Type B pancreatic cell (in vitro differentiated cells): ENCODE data around the gene ATP6V1A. TPM values are rescaled to one million over a fixed set of nuclear protein-coding genes. Genes with fewer than 3 reads are reported as not detected.
A peak's percentile ranks its signal among the peaks of the same experiment; 100 is the strongest.

Experiments used
- DNase-seq: peaks from one replicate; pipeline ENCODE4 v3.0.0; 2021; ENCODE audit warnings: mixed read lengths; ENCODE audit not compliant: unreplicated experiment; ENCODE audit errors: extremely low spot score
- H3K27ac Mint-ChIP-seq: 2 replicates; pipeline ENCODE4 v1.8.0; 2021; ENCODE audit warnings: mild to moderate bottlenecking, mixed read lengths
- H3K27me3 Mint-ChIP-seq: 2 replicates; pipeline ENCODE4 v1.8.0; 2021; ENCODE audit warnings: mixed read lengths
- H3K36me3 Mint-ChIP-seq: 2 replicates; pipeline ENCODE4 v1.8.0; 2021; ENCODE audit warnings: mixed read lengths
- H3K4me1 Mint-ChIP-seq: one replicate; pipeline ENCODE4 v1.8.0; 2021; ENCODE audit warnings: mixed read lengths; ENCODE audit not compliant: unreplicated experiment
- H3K4me3 Mint-ChIP-seq: 2 replicates; pipeline ENCODE4 v1.8.0; 2021; ENCODE audit warnings: mild to moderate bottlenecking, mixed read lengths
- H3K9me3 Mint-ChIP-seq: 2 replicates; pipeline ENCODE4 v1.8.0; 2021; ENCODE audit warnings: mixed read lengths
- long read RNA-seq: library from polyadenylated mRNA; unstranded; transcript quantifications from one replicate; pipeline ENCODE4 v2.0.0, GENCODE V29; 2020
- total RNA-seq: library from RNA; stranded (reverse); gene quantifications from 2 replicates; pipeline ENCODE4 v1.2.1, GENCODE V29; 2021; ENCODE audit warnings: low replicate concordance
- TF ChIP-seq, protein P1 (sequence below): fragments of 200-600 bp; sonication (generic); conservative IDR thresholded peaks from 2 replicates; pipeline ENCODE4 v1.5.0; 2021; ENCODE audit warnings: antibody characterized with exemption, mild to moderate bottlenecking

The ATP6V1A gene
- total RNA-seq: 71.5 and 91.0 TPM in 2 replicates
- long read RNA-seq, full-length matches to known transcripts: 199 of 222 reads
- long read RNA-seq, partial matches to known transcripts: 7 of 222 reads
- long read RNA-seq, other reads (novel, unspliced or antisense): 16 of 222 reads

DNA sequence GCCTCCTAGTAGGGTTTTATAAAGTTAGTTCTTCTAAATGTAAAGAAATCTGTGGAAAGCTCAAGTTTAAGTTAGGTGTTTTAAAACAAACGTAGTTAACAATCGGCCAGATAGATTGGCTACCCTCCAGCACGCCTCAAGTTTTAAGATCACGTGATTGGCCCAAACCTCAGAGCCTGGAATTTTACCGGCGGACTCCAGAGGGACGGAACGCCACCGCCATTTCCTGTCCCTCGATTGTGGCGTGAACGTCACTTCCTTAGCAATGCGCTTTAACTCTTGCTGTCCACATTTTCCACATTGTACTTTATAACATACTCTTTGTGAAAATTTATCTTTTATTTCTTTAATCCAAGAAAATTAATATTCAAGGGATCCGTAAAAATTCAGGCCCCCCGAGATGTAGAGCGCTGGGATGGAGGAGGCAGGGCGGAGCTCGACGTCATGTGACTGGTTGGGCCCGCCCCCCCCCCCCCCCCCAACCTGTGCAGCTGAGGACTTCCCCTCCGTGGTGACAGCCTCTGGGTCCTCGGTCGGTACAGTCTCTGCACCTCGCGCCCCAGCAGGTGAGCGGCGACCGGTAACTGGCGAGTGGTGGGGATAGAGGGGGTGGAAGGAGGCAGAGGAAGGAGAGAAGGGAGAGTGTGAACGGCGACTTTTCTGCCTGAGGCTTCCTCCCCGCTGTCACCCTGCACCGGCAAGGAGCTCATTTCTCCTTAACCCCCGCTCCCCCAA is at the start of gene ATP6V1A:
Gene ATP6V1A, plus strand, starts transcription at position 488 of the 735 bp plus-strand sequence. CDS start 31,719 bp downstream, outside the sequence.
- H3K36me3 Mint-ChIP-seq: peaks cover 4% of the 10 kb centered on the region
- no peaks in the 10 kb centered on the region for H3K9me3 Mint-ChIP-seq
- peaks cover 39% of the 10 kb centered on the region for H3K4me1 Mint-ChIP-seq
- H3K27me3 Mint-ChIP-seq: no peaks in the 10 kb centered on the region
- peak; percentile 82 for DNase-seq
- H3K27ac Mint-ChIP-seq: peak within 1 kb of the TSS; percentile 100
- TF ChIP-seq, protein P1, sequence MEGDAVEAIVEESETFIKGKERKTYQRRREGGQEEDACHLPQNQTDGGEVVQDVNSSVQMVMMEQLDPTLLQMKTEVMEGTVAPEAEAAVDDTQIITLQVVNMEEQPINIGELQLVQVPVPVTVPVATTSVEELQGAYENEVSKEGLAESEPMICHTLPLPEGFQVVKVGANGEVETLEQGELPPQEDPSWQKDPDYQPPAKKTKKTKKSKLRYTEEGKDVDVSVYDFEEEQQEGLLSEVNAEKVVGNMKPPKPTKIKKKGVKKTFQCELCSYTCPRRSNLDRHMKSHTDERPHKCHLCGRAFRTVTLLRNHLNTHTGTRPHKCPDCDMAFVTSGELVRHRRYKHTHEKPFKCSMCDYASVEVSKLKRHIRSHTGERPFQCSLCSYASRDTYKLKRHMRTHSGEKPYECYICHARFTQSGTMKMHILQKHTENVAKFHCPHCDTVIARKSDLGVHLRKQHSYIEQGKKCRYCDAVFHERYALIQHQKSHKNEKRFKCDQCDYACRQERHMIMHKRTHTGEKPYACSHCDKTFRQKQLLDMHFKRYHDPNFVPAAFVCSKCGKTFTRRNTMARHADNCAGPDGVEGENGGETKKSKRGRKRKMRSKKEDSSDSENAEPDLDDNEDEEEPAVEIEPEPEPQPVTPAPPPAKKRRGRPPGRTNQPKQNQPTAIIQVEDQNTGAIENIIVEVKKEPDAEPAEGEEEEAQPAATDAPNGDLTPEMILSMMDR: no peak
- peak within 1 kb of the TSS; percentile 98 for H3K4me3 Mint-ChIP-seq

- Mint-ChIP-seq H3K36me3 (peaks cover 3% of the 10 kb centered on the region), H3K27me3 (no peaks in the 10 kb centered on the region), H3K27ac (no peak overlapping the region), H3K9me3 (no peaks in the 10 kb centered on the region), H3K4me1 (peaks cover 13% of the 10 kb centered on the region), H3K4me3 (no peak overlapping the region)
- no peak for DNase-seq
- TF ChIP-seq, protein P1: no peak
Observed at GRCh38 chr3:113697500-113698090, 49.2 kb upstream of the ATP6V1A start.

GRCh38 chr3:113698213-113698742 is 48.6 kb upstream of the ATP6V1A start:
- TF ChIP-seq, protein P1: no peak
- peak overlapping the region; percentile 53 for H3K27ac Mint-ChIP-seq
- H3K9me3 Mint-ChIP-seq: no peaks in the 10 kb centered on the region
- no peak overlapping the region for H3K4me3 Mint-ChIP-seq
- peaks cover 3% of the 10 kb centered on the region for H3K36me3 Mint-ChIP-seq
- DNase-seq: no peak
- no peaks in the 10 kb centered on the region for H3K27me3 Mint-ChIP-seq
- H3K4me1 Mint-ChIP-seq: peaks cover 13% of the 10 kb centered on the region

DNA sequence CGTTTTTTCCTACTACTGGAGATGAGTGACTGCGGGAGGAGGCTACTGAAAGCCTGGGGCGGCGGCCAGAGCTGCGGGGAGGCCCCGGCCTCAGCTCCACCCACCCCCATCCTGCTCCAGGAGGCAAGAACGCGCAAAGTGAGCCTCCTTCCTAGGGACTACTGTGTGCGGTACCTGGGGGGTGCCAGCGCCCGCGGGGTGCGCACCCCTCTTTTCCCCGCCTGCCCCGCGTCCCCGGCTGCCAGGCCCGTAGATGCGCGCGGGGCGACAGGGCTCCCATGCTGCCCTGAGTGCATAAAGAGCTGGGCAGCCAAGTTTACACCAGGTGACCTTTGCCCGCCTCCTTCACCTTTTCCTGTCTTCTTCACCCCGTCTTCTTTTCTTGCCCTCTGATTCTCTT is 47.9 kb upstream of the ATP6V1A start:
- H3K9me3 Mint-ChIP-seq: no peaks in the 10 kb centered on the region
- H3K27ac Mint-ChIP-seq: no peak overlapping the region
- no peak for DNase-seq
- H3K36me3 Mint-ChIP-seq: no peaks in the 10 kb centered on the region
- TF ChIP-seq, protein P1: no peak
- peaks cover 9% of the 10 kb centered on the region for H3K4me1 Mint-ChIP-seq
- no peaks in the 10 kb centered on the region for H3K27me3 Mint-ChIP-seq
- H3K4me3 Mint-ChIP-seq: peak overlapping the region; percentile 82

- TF ChIP-seq, protein P1: no peak
- Mint-ChIP-seq H3K9me3 (no peaks in the 10 kb centered on the region), H3K4me3 (no peak overlapping the region), H3K36me3 (no peaks in the 10 kb centered on the region), H3K27ac (no peak overlapping the region), H3K27me3 (no peaks in the 10 kb centered on the region), H3K4me1 (no peaks in the 10 kb centered on the region)
- no peak for DNase-seq
Observed at GRCh38 chr3:113707835-113708234, 39.0 kb upstream of the ATP6V1A start.
